ENCODE measurements around the gene LCN10. TPM values are rescaled to one million over a fixed set of nuclear protein-coding genes. Genes with fewer than 3 reads are reported as not detected.

Gene LCN10
- total RNA-seq, 1 experiment from 2014 or later = not detected

DNA sequence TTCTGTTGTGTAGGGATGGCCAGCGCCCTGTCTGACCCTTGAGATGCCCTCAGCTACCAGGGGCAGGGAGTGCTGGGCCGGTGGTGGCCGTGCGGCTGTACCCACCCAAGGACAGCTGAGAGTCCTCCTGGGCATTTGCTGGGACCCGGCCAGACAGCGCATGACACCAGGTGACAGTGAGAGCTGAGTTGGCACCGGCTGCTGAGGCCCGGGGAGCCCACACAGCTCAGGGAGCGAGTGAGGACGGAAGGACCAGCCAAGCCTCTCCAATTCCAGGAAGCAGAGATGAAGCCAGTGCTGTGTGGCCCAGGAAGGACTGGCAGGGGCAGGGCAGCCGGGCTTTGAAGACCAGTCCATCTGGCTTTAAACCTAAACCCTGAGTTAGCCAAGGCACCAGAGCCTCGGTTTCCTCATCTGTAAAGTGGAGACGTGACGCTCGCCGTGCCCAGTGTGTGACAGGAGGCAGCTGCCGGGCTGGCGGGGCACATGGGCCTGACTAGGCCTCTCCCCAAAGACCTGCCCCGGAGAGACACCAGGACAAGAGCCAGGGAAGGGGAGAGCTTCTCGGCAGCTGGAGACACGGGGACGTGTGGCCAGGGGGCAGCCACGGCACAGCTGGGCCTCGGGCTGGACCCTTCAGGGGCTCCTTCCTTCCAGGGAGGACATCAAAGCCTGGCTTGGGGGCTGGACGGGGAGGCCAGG lies 52.5 kb downstream of the LCN10 start:
- H3K36me3 Mint-ChIP-seq (ENCODE audit: insufficient read depth, unreplicated experiment) = no peaks in the 10 kb centered on the region
- no peak overlapping the region for H3K27ac Mint-ChIP-seq (ENCODE audit: unreplicated experiment)
- no peaks in the 10 kb centered on the region for H3K36me3 ChIP-seq (ENCODE audit: control insufficient read depth, insufficient read depth, low read length)
- H3K27me3 Mint-ChIP-seq (ENCODE audit: insufficient read depth, unreplicated experiment) = no peaks in the 10 kb centered on the region
- DNase-seq = no peak
- H3K9me3 Mint-ChIP-seq (ENCODE audit: unreplicated experiment) = no peaks in the 10 kb centered on the region
- H3K4me1 ChIP-seq = peaks cover 56% of the 10 kb centered on the region
- TF ChIP-seq, protein P1, sequence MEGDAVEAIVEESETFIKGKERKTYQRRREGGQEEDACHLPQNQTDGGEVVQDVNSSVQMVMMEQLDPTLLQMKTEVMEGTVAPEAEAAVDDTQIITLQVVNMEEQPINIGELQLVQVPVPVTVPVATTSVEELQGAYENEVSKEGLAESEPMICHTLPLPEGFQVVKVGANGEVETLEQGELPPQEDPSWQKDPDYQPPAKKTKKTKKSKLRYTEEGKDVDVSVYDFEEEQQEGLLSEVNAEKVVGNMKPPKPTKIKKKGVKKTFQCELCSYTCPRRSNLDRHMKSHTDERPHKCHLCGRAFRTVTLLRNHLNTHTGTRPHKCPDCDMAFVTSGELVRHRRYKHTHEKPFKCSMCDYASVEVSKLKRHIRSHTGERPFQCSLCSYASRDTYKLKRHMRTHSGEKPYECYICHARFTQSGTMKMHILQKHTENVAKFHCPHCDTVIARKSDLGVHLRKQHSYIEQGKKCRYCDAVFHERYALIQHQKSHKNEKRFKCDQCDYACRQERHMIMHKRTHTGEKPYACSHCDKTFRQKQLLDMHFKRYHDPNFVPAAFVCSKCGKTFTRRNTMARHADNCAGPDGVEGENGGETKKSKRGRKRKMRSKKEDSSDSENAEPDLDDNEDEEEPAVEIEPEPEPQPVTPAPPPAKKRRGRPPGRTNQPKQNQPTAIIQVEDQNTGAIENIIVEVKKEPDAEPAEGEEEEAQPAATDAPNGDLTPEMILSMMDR (IDR thresholded peaks at IDR 0.05; ENCODE audit: insufficient read depth in 1 of 2, low read depth in 1 of 2, low read length in 1 of 2, severe bottlenecking in 1 of 2, unreplicated experiment in 1 of 2) = no peak
- H3K27me3 ChIP-seq (replicated peaks; ENCODE audit: control insufficient read depth, insufficient read depth, low read length) = no peaks in the 10 kb centered on the region
- no peaks in the 10 kb centered on the region for H3K9me3 ChIP-seq
- intact Hi-C loops (cut with micrococcal nuclease; ENCODE audit: unreplicated experiment) = loop anchor here (5.0 kb wide), 1 partner anchor 58 kb away; no protein-coding TSS in a partner anchor
- POLR2A ChIA-PET = no interaction called here
- peak overlapping the region; percentile 13 for H3K4me3 Mint-ChIP-seq (ENCODE audit: unreplicated experiment)
- H3K4me1 Mint-ChIP-seq (ENCODE audit: low read depth, unreplicated experiment) = peaks cover 11% of the 10 kb centered on the region
- no peak overlapping the region for H3K4me3 ChIP-seq (ENCODE audit: low read depth, low read length)
- CTCF ChIA-PET = interaction anchor here (1.3 kb wide), 1 partner anchor 19 kb away, joined by 3 read pairs; no protein-coding TSS in a partner anchor
- no TSS peak for BruUV-seq (replicated peaks)

DNA sequence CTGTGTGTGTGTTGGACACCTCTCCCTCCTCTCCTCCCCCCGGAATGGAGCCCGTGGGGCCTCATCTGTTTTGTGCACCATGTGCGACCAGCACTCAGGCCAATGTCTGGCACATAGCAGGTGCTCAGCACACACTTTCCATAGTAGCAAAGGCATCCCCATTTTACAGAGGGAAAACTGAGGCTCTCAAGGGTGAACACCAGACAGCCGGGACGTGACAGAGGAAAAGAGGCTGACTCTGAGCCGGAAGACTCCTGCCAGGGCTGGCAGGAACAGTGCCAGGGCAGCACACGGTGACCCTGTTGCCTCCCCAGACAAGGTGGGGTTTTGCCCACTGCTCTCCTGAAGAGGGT lies 53.7 kb downstream of the LCN10 start:
- POLR2A ChIA-PET = no interaction called here

GRCh38 chr9:136688274-136689107 lies 54.2 kb downstream of the LCN10 start:
- Histone ChIP-seq H3K9me3 (no peaks in the 10 kb centered on the region), H3K4me3 (ENCODE audit: low read depth, low read length) (no peak overlapping the region), H3K27me3 (replicated peaks; ENCODE audit: control insufficient read depth, insufficient read depth, low read length) (no peaks in the 10 kb centered on the region), H3K4me1 (peaks cover 48% of the 10 kb centered on the region), H3K36me3 (ENCODE audit: control insufficient read depth, insufficient read depth, low read length) (no peaks in the 10 kb centered on the region)
- no TSS peak for BruUV-seq (replicated peaks)
- no peak overlapping the region for H3K27ac Mint-ChIP-seq (ENCODE audit: unreplicated experiment)
- POLR2A ChIA-PET = no interaction called here
- DNase-seq = no peak
- TF ChIP-seq, protein P1 (IDR thresholded peaks at IDR 0.05; ENCODE audit: insufficient read depth in 1 of 2, low read depth in 1 of 2, low read length in 1 of 2, severe bottlenecking in 1 of 2, unreplicated experiment in 1 of 2) = no peak
- CTCF ChIA-PET = interaction anchor here (1.4 kb wide), 1 partner anchor 17 kb away, joined by 4 read pairs; no protein-coding TSS in a partner anchor
- no peaks in the 10 kb centered on the region for H3K9me3 Mint-ChIP-seq (ENCODE audit: unreplicated experiment)
- H3K4me1 Mint-ChIP-seq (ENCODE audit: low read depth, unreplicated experiment) = peaks cover 9% of the 10 kb centered on the region
- H3K4me3 Mint-ChIP-seq (ENCODE audit: unreplicated experiment) = no peak overlapping the region
- intact Hi-C loops (cut with micrococcal nuclease; ENCODE audit: unreplicated experiment) = no loop called here
- H3K27me3 Mint-ChIP-seq (ENCODE audit: insufficient read depth, unreplicated experiment) = no peaks in the 10 kb centered on the region
- no peaks in the 10 kb centered on the region for H3K36me3 Mint-ChIP-seq (ENCODE audit: insufficient read depth, unreplicated experiment)

More for the DNA sequence above, 53.7 kb downstream of the LCN10 start:
- Mint-ChIP-seq H3K27me3 (ENCODE audit: insufficient read depth, unreplicated experiment) (no peaks in the 10 kb centered on the region), H3K27ac (ENCODE audit: unreplicated experiment) (no peak overlapping the region), H3K4me1 (ENCODE audit: low read depth, unreplicated experiment) (peaks cover 11% of the 10 kb centered on the region), H3K9me3 (ENCODE audit: unreplicated experiment) (no peaks in the 10 kb centered on the region), H3K4me3 (ENCODE audit: unreplicated experiment) (no peak overlapping the region), H3K36me3 (ENCODE audit: insufficient read depth, unreplicated experiment) (no peaks in the 10 kb centered on the region)
- Histone ChIP-seq H3K27me3 (replicated peaks; ENCODE audit: control insufficient read depth, insufficient read depth, low read length) (no peaks in the 10 kb centered on the region), H3K4me3 (ENCODE audit: low read depth, low read length) (no peak overlapping the region), H3K4me1 (peaks cover 52% of the 10 kb centered on the region), H3K36me3 (ENCODE audit: control insufficient read depth, insufficient read depth, low read length) (no peaks in the 10 kb centered on the region), H3K9me3 (no peaks in the 10 kb centered on the region)
- DNase-seq = no peak
- intact Hi-C loops (cut with micrococcal nuclease; ENCODE audit: unreplicated experiment) = no loop called here
- no TSS peak for BruUV-seq (replicated peaks)
- CTCF ChIA-PET = interaction anchor here (1.4 kb wide), 1 partner anchor 17 kb away, joined by 4 read pairs; no protein-coding TSS in a partner anchor
- TF ChIP-seq, protein P1 (IDR thresholded peaks at IDR 0.05; ENCODE audit: insufficient read depth in 1 of 2, low read depth in 1 of 2, low read length in 1 of 2, severe bottlenecking in 1 of 2, unreplicated experiment in 1 of 2) = no peak
